ENCODE results near the gene FNDC7.
"Not testable (repeated sequence)": the region's sequence is repeated elsewhere in the genome, so short reads cannot be mapped to it uniquely, and the experiment has no call there.

The FNDC7 gene

GRCh38 chr1:108699375-108700332 lies 13.1 kb upstream of the FNDC7 start:
- DNase-seq: no peak

- DNase-seq: no peak
Measured at GRCh38 chr1:108701176-108701849, 11.4 kb upstream of the FNDC7 start.

DNA sequence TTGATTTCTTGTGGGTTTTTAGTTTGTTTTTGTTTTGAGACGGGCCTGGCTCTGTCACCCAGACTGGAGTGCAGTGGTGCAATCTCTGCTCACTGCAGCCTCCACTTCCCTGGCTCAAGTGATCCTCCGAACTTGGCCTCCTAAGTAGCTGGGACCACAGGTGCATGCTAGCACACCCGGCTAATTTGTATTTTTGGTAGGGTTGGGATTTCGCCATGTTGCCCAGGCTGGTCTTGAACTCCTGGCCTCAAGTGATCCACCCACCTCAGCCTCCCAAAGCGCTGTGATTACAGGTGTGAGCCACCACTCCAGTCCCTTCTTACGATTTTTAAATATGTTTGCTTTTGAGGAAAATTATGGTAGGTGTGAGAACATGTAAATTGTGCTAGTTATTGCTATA lies 10.6 kb upstream of the FNDC7 start:
- not testable (repeated sequence) for DNase-seq

GRCh38 chr1:108703939-108704338 lies 8.8 kb upstream of the FNDC7 start:
- no peak for DNase-seq

GRCh38 chr1:108704496-108704895 lies 8.2 kb upstream of the FNDC7 start:
- DNase-seq: no peak

- no peak for DNase-seq
Measured at GRCh38 chr1:108706643-108707042, 6.1 kb upstream of the FNDC7 start.

DNA sequence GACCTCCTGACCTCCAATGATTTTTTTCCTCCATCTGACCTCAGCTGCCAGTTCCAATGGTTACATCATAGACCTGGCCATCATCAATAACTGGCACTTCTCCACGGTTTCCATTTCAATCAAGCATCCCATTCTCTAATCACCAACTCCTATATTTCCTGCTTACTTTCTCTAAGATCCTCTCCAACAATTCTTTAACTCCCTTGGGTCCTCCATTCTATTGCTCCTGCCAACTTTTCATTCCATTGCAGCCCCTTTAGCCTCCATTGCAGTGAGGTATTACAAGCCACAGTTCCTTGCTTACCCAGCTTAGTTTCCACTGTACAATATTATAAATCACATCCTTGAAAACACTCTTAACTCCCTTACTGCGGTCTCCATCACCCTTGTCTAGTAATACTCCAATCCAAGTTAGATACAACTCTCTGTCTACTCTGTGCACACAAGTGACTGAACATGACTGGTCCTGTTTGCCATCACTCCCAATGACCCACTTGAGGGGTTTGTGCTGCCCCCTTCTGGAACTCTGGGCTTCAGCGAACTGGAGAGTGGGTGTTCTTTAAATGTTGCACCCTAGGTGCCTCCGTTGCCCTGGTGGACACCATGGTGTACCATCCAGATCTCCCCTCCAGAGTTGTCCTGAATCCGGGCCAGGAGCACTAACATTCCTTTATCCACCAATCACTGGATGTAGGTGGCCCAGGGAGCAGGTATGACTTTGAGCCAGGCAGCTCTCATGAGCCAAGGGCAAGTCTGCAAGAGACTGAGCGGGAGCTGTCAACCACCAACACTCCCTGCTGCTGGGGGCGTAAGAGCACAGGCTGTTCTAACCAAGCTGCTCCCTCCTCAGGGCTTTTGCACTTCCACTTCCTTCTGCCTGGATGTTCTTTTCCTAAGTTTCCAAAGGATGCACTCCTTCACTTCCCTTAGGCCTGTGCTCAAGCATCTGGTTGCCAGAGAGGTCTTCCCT lies 3.7 kb upstream of the FNDC7 start:
- DNase-seq: no peak

DNA sequence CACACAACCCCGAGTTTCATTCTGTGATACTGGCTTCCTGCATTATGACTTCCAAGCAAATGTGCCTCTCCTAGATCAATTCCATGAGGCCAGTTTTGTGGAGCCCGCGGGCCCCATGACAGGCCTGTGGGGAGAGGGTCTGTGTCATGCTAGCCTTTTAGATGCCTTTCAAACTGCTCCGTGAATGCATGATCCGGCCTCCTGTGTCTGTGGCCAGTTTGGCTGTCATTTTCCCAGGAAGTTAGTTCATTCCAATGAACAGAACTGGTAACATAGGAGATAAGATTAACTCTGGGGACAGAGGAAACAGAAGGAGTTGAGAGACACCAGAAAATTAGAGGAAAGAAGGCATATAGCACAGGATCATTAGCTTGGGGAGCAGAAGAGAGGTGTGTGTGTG lies 3.2 kb downstream of the FNDC7 start:
- DNase-seq: no peak

- DNase-seq: no peak
Measured at GRCh38 chr1:108716437-108717230, 3.9 kb downstream of the FNDC7 start.

GRCh38 chr1:108717774-108718316 lies 5.1 kb downstream of the FNDC7 start:
- DNase-seq: no peak

DNA sequence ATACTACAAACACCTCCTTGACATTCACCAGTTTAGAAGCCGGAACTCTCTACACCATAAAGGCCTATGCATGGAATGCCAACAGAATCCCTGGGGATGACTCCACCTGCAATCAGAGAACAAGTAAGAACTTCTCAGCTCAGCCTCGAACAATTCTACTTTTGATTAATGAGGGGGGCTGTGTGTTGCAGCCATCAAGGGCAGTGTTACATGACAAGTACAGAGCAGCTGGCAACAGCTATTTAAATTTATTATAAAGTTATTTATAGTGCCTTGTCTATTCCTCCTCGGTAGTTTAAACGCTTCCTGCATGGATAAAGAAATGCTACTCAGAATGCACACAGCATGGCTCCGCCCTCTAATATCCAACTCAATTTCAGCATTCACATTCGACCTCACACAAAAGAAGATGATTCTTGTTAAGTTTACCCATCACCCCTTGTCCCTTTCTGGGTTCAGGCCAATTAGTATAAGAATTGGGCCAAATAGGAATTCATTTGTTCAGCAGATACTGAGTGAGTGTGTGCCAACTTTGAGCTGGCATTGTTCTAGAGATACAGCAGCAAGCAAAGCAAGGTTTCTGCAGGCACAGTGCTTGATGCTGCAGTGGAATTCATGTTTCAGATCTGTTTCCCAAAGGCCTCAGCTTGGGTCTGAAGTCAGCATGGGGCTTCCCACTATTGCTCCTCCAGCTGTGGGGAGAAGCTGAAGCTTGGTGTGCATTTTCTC lies 6.4 kb downstream of the FNDC7 start:
- DNase-seq: no peak

DNA sequence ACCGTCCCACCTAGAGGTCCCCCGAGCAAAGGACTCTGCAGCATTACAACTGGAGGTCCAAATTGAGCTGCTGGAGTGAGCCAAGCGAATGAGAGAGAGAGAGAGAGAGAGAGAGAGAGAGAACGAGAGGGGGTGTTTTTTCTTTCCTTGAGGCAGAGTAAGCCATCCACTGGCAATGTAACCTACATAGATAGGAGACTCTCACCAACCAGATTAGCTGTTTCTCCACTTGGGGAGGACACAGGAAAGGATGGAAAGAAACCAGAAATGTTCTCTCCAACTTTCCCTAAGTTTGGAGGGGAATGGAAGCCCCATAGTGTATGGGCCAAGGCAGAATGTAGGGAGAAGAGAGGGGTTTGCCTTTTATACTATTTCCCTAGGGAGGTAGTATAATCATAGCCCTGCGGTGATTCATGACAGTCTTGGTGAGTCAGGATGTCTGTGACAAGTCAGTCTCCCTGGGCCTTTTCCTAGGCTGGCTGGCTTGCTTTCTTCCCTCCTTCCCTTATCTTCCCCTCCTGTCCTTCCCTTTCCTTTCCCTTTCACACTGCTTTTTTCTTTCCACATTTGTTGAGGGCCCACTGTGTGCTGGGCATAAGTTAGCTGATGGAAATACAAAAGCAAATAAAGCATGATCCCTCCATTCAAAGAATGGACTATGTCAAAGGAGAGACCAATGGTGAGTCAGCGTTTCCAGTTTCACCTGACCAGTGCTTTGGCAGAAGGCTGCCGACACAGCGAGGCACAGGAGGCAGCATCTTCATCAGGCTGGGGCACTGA lies 7.1 kb downstream of the FNDC7 start:
- DNase-seq: no peak

DNA sequence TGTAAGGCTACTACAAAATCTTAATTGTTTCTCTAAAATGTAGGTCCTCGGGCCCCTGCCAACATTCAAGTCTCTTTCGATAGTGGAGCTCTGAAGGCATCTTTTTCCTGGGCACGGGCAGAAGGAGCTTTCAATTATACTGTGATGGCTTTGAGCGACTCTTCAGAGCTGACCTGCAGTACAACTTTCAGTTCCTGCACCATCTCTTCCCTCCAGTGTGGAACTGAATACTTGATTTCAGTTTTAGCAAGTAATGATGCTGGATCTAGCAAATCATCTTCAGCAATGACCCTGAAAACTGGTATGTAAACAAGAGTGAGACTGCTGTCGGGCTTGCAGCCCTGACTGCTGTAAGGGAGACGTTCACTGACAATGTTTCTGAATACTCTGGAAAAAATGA lies 9.6 kb downstream of the FNDC7 start:
- no peak for DNase-seq

- no peak for DNase-seq
Measured at GRCh38 chr1:108725906-108726305, 13.2 kb downstream of the FNDC7 start.

DNA sequence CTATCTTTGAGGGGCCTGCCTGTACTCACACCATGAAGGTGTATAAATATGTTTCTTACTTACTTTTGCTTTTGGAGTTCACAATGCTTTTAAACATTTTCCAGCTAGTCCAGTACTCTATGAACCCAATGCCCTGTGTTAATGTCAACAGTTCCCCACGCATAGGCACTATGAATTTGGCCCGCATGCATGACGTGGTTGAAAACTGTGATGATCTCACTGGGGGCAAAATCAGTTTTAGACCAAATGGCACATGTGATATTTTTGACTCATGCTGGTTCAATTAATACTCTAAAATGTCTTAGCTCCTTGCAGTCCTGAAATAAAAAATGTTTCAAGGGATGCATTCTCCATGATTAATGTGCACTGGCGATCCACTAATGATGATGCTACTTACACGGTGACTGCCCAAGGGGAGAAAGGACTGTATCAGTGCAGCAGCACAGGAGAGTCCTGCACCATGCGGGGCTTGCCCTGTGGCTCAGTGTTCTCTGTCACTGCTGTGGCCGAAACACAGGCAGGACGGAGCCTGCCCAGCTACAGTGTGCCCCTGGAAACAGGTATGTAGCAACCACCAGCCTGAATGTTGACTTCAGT lies 15.7 kb downstream of the FNDC7 start:
- no peak for DNase-seq

DNA sequence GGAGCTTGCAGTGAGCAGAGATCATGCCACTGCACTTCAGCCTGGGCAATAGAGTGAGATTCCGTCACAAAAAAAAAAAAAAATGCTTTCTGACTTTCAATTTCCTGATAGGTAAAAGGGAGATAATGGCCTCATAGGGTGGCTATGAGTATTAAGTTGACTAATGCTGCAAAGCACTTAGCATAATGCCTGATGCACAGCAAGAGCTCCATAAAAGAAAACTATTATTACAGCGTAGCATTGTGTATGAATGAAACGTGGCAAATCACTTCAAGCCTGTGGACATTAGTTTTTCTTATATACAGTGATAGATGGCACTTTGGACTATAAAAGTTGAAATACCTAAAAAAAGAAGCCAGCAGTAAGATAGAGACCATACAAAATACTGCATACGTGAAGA lies 16.8 kb downstream of the FNDC7 start:
- DNase-seq: no peak

DNA sequence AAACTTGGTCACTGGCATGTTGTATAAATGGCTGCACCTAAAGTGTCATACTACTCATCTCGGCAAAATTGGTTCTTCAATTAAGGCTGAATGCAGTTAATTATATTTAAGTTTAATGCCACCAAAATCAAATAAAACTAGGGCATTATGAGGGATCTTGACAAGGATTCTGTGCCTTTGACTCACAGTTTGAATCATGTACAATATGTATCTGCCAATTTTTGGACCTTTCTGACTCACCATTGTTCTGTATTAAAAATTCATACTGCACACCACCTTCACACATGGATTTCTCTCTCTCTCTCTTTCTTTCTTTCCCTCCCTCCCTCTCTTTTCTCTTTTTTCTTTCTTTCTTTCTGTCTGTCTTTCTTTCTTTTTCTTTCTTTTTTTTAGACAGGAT lies 19.7 kb downstream of the FNDC7 start:
- no peak for DNase-seq

- no peak for DNase-seq
Measured at GRCh38 chr1:108734171-108734865, 21.6 kb downstream of the FNDC7 start.

- no peak for DNase-seq
Measured at GRCh38 chr1:108742253-108742652, 29.5 kb downstream of the FNDC7 start.
